ENCODE measurements around the gene CDHR2. TPM values are rescaled to one million over a fixed set of nuclear protein-coding genes. Genes with fewer than 3 reads are reported as not detected.
A peak's percentile ranks its signal among the peaks of the same experiment; 100 is the strongest.

The CDHR2 gene
- total RNA-seq, 1 donor from 2014 or later = 0.43 TPM

- H3K36me3 Mint-ChIP-seq (ENCODE audit: unreplicated experiment) = peaks cover 16% of the 10 kb centered on the region
- H3K27ac Mint-ChIP-seq (ENCODE audit: unreplicated experiment) = no peak overlapping the region
- H3K27me3 Mint-ChIP-seq (ENCODE audit: unreplicated experiment) = no peaks in the 10 kb centered on the region
- TF ChIP-seq CTCF (IDR thresholded peaks at IDR 0.05) = no peak
- no peak for DNase-seq (ENCODE audit: extremely low spot score, unreplicated experiment)
- H3K4me3 Mint-ChIP-seq (ENCODE audit: unreplicated experiment) = no peak overlapping the region
- peaks cover 21% of the 10 kb centered on the region for H3K4me1 Mint-ChIP-seq (ENCODE audit: unreplicated experiment)
- H3K9me3 Mint-ChIP-seq (ENCODE audit: unreplicated experiment) = no peaks in the 10 kb centered on the region
Observed at GRCh38 chr5:176529116-176529740, 19.9 kb upstream of the CDHR2 start.

- Mint-ChIP-seq H3K9me3 (ENCODE audit: unreplicated experiment) (no peaks in the 10 kb centered on the region), H3K27me3 (ENCODE audit: unreplicated experiment) (no peaks in the 10 kb centered on the region), H3K4me1 (ENCODE audit: unreplicated experiment) (peaks cover 26% of the 10 kb centered on the region), H3K36me3 (ENCODE audit: unreplicated experiment) (peaks cover 16% of the 10 kb centered on the region), H3K4me3 (ENCODE audit: unreplicated experiment) (no peak overlapping the region), H3K27ac (ENCODE audit: unreplicated experiment) (no peak overlapping the region)
- no peak for TF ChIP-seq CTCF (IDR thresholded peaks at IDR 0.05)
- no peak for DNase-seq (ENCODE audit: extremely low spot score, unreplicated experiment)
Observed at GRCh38 chr5:176529741-176530141, 19.4 kb upstream of the CDHR2 start.

- Mint-ChIP-seq H3K36me3 (ENCODE audit: unreplicated experiment) (peaks cover 14% of the 10 kb centered on the region), H3K9me3 (ENCODE audit: unreplicated experiment) (no peaks in the 10 kb centered on the region), H3K4me1 (ENCODE audit: unreplicated experiment) (peaks cover 33% of the 10 kb centered on the region), H3K4me3 (ENCODE audit: unreplicated experiment) (no peak overlapping the region), H3K27ac (ENCODE audit: unreplicated experiment) (no peak overlapping the region), H3K27me3 (ENCODE audit: unreplicated experiment) (no peaks in the 10 kb centered on the region)
- no peak for DNase-seq (ENCODE audit: extremely low spot score, unreplicated experiment)
- TF ChIP-seq CTCF (IDR thresholded peaks at IDR 0.05) = no peak
Observed at GRCh38 chr5:176530393-176530982, 18.7 kb upstream of the CDHR2 start.

GRCh38 chr5:176530983-176531901 is 17.9 kb upstream of the CDHR2 start:
- no peak overlapping the region for H3K4me3 Mint-ChIP-seq (ENCODE audit: unreplicated experiment)
- H3K27me3 Mint-ChIP-seq (ENCODE audit: unreplicated experiment) = no peaks in the 10 kb centered on the region
- peaks cover 40% of the 10 kb centered on the region for H3K4me1 Mint-ChIP-seq (ENCODE audit: unreplicated experiment)
- no peak for DNase-seq (ENCODE audit: extremely low spot score, unreplicated experiment)
- H3K27ac Mint-ChIP-seq (ENCODE audit: unreplicated experiment) = peak overlapping the region; percentile 71
- no peaks in the 10 kb centered on the region for H3K9me3 Mint-ChIP-seq (ENCODE audit: unreplicated experiment)
- peaks cover 13% of the 10 kb centered on the region for H3K36me3 Mint-ChIP-seq (ENCODE audit: unreplicated experiment)
- TF ChIP-seq CTCF (IDR thresholded peaks at IDR 0.05) = no peak
